PC-3 (cell line): ENCODE measurements around the gene DOCK1. TPM values are rescaled to one million over a fixed set of nuclear protein-coding genes. Genes with fewer than 3 reads are reported as not detected.

Source experiments
- ATAC-seq: fragments of 200-7000 bp; cut with Tn5 transposase; 2 replicates; pipeline ENCODE4 v1.9.1; 2020; ENCODE audit warnings: mild to moderate bottlenecking, moderate library complexity
- BruUV-seq: library from RNA; stranded (reverse); fragments of 400-500 nt; replicated peaks from 2 replicates; lab custom pipeline; 2021; lab: Mats Ljungman, UMichigan
- CTCF ChIA-PET: fragments of 300-600 bp; sonication (Branson Sonifier 250); formaldehyde crosslinking; loops from one replicate; lab custom pipeline; 2022; ENCODE audit warnings: antibody characterized with exemption; lab: Charles Lee
- POLR2A ChIA-PET: fragments of 300-600 bp; sonication (Branson Sonifier 250); formaldehyde crosslinking; loops from one replicate; lab custom pipeline; 2022; ENCODE audit warnings: antibody characterized with exemption; ENCODE audit not compliant: unreplicated experiment; lab: Charles Lee
- DNase-seq: peaks from one replicate; pipeline ENCODE4 v3.0.0-alpha.2; 2015
- H2AFZ ChIP-seq: fragments of 300-600 bp; sonication (generic); 2 replicates; pipeline ENCODE4 v1.6.0; 2016; ENCODE audit warnings: antibody characterized with exemption, low read length
- H3F3A ChIP-seq: fragments of 300-600 bp; sonication (generic); one replicate; pipeline ENCODE4 v1.6.0; 2017; ENCODE audit warnings: antibody characterized with exemption, low read length, control low read depth, mild to moderate bottlenecking; ENCODE audit not compliant: unreplicated experiment
- H3K27ac ChIP-seq: fragments of 300-600 bp; sonication (generic); 2 replicates; pipeline ENCODE4 v1.5.1; 2016; ENCODE audit warnings: mild to moderate bottlenecking, low read length
- H3K27me3 ChIP-seq: fragments of 300-600 bp; sonication (generic); 2 replicates; pipeline ENCODE4 v1.6.1; 2016; ENCODE audit warnings: low read length, mixed read lengths
- H3K36me3 ChIP-seq: fragments of 300-600 bp; sonication (generic); 2 replicates; pipeline ENCODE4 v1.6.1; 2016; ENCODE audit warnings: low read depth, mixed run types, low read length, mixed read lengths
- H3K4me1 ChIP-seq: fragments of 300-600 bp; sonication (generic); 2 replicates; pipeline ENCODE4 v1.5.1; 2016; ENCODE audit warnings: low read length; ENCODE audit not compliant: insufficient read depth
- H3K4me2 ChIP-seq: fragments of 300-600 bp; sonication (generic); 2 replicates; pipeline ENCODE4 v1.6.0; 2016; ENCODE audit warnings: low read length
- H3K4me3 ChIP-seq: fragments of 300-600 bp; sonication (generic); 2 replicates; pipeline ENCODE4 v1.5.1; 2016; ENCODE audit warnings: mild to moderate bottlenecking, low read length, mixed read lengths
- H3K79me2 ChIP-seq: fragments of 300-600 bp; sonication (generic); 2 replicates; pipeline ENCODE4 v1.6.1; 2017; ENCODE audit warnings: low read length, mixed read lengths
- H3K9ac ChIP-seq: fragments of 300-600 bp; sonication (generic); 2 replicates; pipeline ENCODE4 v1.6.0; 2016; ENCODE audit warnings: mild to moderate bottlenecking, low read length
- H3K9me2 ChIP-seq: fragments of 300-600 bp; sonication (generic); replicated peaks from 2 replicates; pipeline ENCODE4 v1.6.1; 2016; ENCODE audit warnings: mixed run types, low read length, mixed read lengths
- H3K9me3 ChIP-seq: fragments of 300-600 bp; sonication (generic); 2 replicates; pipeline ENCODE4 v1.6.1; 2016; ENCODE audit warnings: low read length, mixed read lengths
- H4K20me1 ChIP-seq: fragments of 300-600 bp; sonication (generic); 2 replicates; pipeline ENCODE4 v1.6.1; 2016; ENCODE audit warnings: low read length, mixed read lengths
- EZH2 ChIP-seq: fragments of 300-600 bp; sonication (generic); IDR thresholded peaks from one replicate; pipeline ENCODE4 v1.6.1; 2017; ENCODE audit warnings: antibody characterized with exemption, mild to moderate bottlenecking, low read length; ENCODE audit not compliant: unreplicated experiment
- EZH2phosphoT487 ChIP-seq: fragments of 300-600 bp; sonication (generic); IDR thresholded peaks from 2 replicates; pipeline ENCODE4 v1.6.1; 2018; ENCODE audit warnings: mild to moderate bottlenecking, antibody characterized with exemption, low read length, borderline replicate concordance
- intact Hi-C: fragments of 100-400 bp; cut with micrococcal nuclease; formaldehyde crosslinking; loops from 2 replicates; pipeline ENCODE4 v1.9.0; 2023
- total RNA-seq: library from RNA; depleted of rRNA; stranded (reverse); fragments of >200 nt; gene quantifications from 2 replicates; pipeline ENCODE4 v1.2.3, GENCODE V29; 2014
- TF ChIP-seq, protein P1 (sequence below): fragments of 300-600 bp; sonication (generic); conservative IDR thresholded peaks from 2 replicates; pipeline ENCODE4 v1.5.1; 2017; ENCODE audit warnings: antibody characterized with exemption, low read depth, mild to moderate bottlenecking, low read length

DOCK1 gene
- total RNA-seq, 1 experiment from 2014 or later = 34.3 TPM

DNA sequence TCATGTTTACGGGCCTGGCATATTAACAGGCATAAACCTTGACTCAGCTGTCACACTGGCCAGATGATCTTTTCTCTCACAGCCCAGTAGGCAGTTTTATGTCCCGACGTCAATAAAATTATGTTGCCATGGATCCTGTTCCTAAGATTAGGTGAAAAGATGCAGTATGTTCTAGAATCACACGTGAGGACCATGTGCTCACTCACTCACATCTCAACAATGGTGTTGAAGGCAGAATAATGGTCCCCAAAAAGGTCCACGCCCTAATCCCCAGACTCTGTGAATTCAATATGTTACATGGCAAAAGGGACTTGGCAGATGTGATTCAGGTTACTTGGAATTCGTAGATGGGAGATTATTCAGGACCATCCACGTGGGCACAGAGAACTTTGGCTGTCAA is 3.5 kb downstream of the DOCK1 start:
- H3K4me2 ChIP-seq = no peak overlapping the region
- BruUV-seq = no TSS peak
- no peak overlapping the region for H3K27ac ChIP-seq
- no peak overlapping the region for H3K9ac ChIP-seq
- H3K4me3 ChIP-seq = no peak overlapping the region
- H3K79me2 ChIP-seq = peaks cover 82% of the 10 kb centered on the region
- H3K9me2 ChIP-seq = no peaks in the 10 kb centered on the region
- peaks cover 15% of the 10 kb centered on the region for H3K4me1 ChIP-seq
- no peak overlapping the region for H2AFZ ChIP-seq
- peaks cover 8% of the 10 kb centered on the region; the same call in 1 of the 2 replicates for H4K20me1 ChIP-seq
- intact Hi-C loops = loop anchor here (5.0 kb wide), 1 partner anchor 104 kb away; no protein-coding TSS in a partner anchor
- no peaks in the 10 kb centered on the region for H3F3A ChIP-seq
- no peak for ATAC-seq
- no peak for DNase-seq
- no peaks in the 10 kb centered on the region for H3K9me3 ChIP-seq
- no peaks in the 10 kb centered on the region for H3K36me3 ChIP-seq
- TF ChIP-seq EZH2phosphoT487 (no peak), EZH2 (no peak)
- TF ChIP-seq, protein P1, sequence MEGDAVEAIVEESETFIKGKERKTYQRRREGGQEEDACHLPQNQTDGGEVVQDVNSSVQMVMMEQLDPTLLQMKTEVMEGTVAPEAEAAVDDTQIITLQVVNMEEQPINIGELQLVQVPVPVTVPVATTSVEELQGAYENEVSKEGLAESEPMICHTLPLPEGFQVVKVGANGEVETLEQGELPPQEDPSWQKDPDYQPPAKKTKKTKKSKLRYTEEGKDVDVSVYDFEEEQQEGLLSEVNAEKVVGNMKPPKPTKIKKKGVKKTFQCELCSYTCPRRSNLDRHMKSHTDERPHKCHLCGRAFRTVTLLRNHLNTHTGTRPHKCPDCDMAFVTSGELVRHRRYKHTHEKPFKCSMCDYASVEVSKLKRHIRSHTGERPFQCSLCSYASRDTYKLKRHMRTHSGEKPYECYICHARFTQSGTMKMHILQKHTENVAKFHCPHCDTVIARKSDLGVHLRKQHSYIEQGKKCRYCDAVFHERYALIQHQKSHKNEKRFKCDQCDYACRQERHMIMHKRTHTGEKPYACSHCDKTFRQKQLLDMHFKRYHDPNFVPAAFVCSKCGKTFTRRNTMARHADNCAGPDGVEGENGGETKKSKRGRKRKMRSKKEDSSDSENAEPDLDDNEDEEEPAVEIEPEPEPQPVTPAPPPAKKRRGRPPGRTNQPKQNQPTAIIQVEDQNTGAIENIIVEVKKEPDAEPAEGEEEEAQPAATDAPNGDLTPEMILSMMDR = no peak
- CTCF ChIA-PET = no interaction called here
- POLR2A ChIA-PET = no interaction called here
- no peaks in the 10 kb centered on the region for H3K27me3 ChIP-seq

DNA sequence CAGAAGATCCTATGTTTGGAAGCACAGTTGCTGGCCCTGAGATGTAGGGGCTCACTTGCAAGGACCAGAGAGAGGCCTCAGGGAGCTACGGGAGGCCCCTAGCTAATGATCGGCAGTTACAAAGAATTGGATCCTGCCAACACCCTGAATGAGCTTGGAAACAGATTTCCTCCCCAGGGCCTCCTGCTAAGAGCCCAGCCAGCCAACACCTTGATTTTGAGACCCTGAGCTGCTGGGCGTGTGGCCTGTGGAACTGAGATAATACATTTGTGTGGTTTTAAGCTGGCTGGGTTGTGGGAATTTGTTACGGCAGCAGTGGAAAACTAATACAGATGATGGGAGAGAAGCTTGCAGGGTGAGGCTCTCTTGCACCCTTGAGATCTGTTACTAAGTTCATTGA is 3.9 kb downstream of the DOCK1 start:
- H3K27me3 ChIP-seq = no peaks in the 10 kb centered on the region
- H3K4me1 ChIP-seq = peaks cover 11% of the 10 kb centered on the region
- ChIA-PET CTCF (no interaction called here), POLR2A (no interaction called here)
- H3K79me2 ChIP-seq = peaks cover 82% of the 10 kb centered on the region
- H3K27ac ChIP-seq = no peak overlapping the region
- intact Hi-C loops = loop anchor here (5.0 kb wide), 1 partner anchor 103 kb away; no protein-coding TSS in a partner anchor
- H3K9ac ChIP-seq = no peak overlapping the region
- no peaks in the 10 kb centered on the region for H3F3A ChIP-seq
- DNase-seq = no peak
- no peak overlapping the region for H3K4me3 ChIP-seq
- ATAC-seq = no peak
- no peaks in the 10 kb centered on the region for H3K9me3 ChIP-seq
- H4K20me1 ChIP-seq = peaks cover 8% of the 10 kb centered on the region; the same call in 1 of the 2 replicates
- H3K9me2 ChIP-seq = no peaks in the 10 kb centered on the region
- H2AFZ ChIP-seq = no peak overlapping the region
- BruUV-seq = no TSS peak
- no peaks in the 10 kb centered on the region for H3K36me3 ChIP-seq
- H3K4me2 ChIP-seq = no peak overlapping the region
- TF ChIP-seq, protein P1 = no peak
- TF ChIP-seq EZH2phosphoT487 = no peak
- no peak for TF ChIP-seq EZH2

DNA sequence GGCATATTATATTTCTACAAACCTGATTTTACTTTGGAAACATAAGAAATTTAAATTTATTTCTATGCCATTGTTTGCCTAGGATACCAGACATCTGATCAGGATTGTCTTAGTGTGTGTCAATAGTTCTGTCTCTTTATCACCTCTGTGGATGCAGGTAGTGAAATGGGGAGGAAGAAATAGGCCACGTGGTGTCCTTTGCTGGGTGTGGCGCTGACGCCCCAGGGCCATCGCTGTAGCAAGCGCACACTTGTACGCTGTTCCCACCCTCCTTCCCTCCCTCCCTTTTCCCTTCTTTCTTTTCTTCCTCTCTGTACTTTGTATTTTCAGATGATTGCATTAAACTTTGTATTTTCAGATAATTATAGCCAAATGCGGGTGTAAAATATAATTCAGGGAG is 5.0 kb downstream of the DOCK1 start:
- Histone ChIP-seq H3K4me2 (no peak overlapping the region), H3K9me2 (no peaks in the 10 kb centered on the region), H3K9ac (no peak overlapping the region), H3K27ac (no peak overlapping the region), H3K4me1 (peaks cover 4% of the 10 kb centered on the region; the same call in 1 of the 2 replicates), H3K79me2 (peaks cover 87% of the 10 kb centered on the region), H4K20me1 (peaks cover 8% of the 10 kb centered on the region; the same call in 1 of the 2 replicates), H3K27me3 (no peaks in the 10 kb centered on the region), H2AFZ (no peak overlapping the region), H3F3A (no peaks in the 10 kb centered on the region), H3K36me3 (no peaks in the 10 kb centered on the region), H3K9me3 (no peaks in the 10 kb centered on the region), H3K4me3 (no peak overlapping the region)
- intact Hi-C loops = no loop called here
- ChIA-PET CTCF (no interaction called here), POLR2A (no interaction called here)
- no TSS peak for BruUV-seq
- ATAC-seq (no peak), DNase-seq (no peak)
- no peak for TF ChIP-seq EZH2
- TF ChIP-seq, protein P1 = no peak
- no peak for TF ChIP-seq EZH2phosphoT487
